ENCODE measurements around the gene FBXO3.

Gene FBXO3

DNA sequence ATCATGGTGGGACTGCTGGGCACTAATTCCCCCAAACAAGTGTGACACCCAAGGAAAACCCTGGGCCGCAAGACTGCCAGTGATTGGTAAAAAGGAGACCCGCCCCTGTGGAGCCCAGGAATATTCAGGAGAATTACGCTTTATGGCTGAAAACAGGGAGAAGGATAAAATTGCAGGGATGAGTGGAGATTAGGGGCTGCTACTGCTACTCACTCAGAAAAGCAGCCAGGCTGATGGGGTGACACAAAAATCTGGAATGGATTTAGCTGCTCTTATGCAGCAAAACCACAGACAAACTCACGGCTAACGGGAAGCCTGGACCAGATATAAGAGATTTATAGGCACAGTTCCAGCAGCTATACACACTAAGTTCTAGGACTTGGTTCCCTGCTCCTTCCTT, 4.4 kb upstream of the FBXO3 start:
- H3K79me2 ChIP-seq (ENCODE audit: control insufficient read depth, low read length): peaks cover 5% of the 10 kb centered on the region
- H4K20me1 ChIP-seq (ENCODE audit: control insufficient read depth, insufficient read depth, low read depth, low read length): no peaks in the 10 kb centered on the region
- peaks cover 44% of the 10 kb centered on the region for H3K27me3 ChIP-seq (ENCODE audit: control insufficient read depth, low read length)
- no peak overlapping the region for H3K27ac ChIP-seq (ENCODE audit: low read depth, low read length)
- H3K4me3 ChIP-seq (ENCODE audit: low read length): no peak overlapping the region
- no peaks in the 10 kb centered on the region for H3K9me2 ChIP-seq (replicated peaks; ENCODE audit: control insufficient read depth, low read length)
- no peaks in the 10 kb centered on the region for H3K9me3 ChIP-seq (ENCODE audit: control insufficient read depth, insufficient read depth, low read length)
- H3K4me1 ChIP-seq (ENCODE audit: control insufficient read depth, low read length): peaks cover 25% of the 10 kb centered on the region
- H3K4me2 ChIP-seq (ENCODE audit: low read length): no peak overlapping the region
- peaks cover 3% of the 10 kb centered on the region; the same call in 1 of the 2 replicates for H3K36me3 ChIP-seq (ENCODE audit: control insufficient read depth, low read length)
- H3F3A ChIP-seq (ENCODE audit: control insufficient read depth, insufficient read depth): peaks cover 4% of the 10 kb centered on the region; the same call in 1 of the 2 replicates
- TF ChIP-seq, protein P1, sequence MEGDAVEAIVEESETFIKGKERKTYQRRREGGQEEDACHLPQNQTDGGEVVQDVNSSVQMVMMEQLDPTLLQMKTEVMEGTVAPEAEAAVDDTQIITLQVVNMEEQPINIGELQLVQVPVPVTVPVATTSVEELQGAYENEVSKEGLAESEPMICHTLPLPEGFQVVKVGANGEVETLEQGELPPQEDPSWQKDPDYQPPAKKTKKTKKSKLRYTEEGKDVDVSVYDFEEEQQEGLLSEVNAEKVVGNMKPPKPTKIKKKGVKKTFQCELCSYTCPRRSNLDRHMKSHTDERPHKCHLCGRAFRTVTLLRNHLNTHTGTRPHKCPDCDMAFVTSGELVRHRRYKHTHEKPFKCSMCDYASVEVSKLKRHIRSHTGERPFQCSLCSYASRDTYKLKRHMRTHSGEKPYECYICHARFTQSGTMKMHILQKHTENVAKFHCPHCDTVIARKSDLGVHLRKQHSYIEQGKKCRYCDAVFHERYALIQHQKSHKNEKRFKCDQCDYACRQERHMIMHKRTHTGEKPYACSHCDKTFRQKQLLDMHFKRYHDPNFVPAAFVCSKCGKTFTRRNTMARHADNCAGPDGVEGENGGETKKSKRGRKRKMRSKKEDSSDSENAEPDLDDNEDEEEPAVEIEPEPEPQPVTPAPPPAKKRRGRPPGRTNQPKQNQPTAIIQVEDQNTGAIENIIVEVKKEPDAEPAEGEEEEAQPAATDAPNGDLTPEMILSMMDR (IDR thresholded peaks at IDR 0.05; ENCODE audit: low read depth, low read length, poor library complexity, severe bottlenecking): no peak
- TF ChIP-seq EZH2phosphoT487 (IDR thresholded peaks at IDR 0.05; ENCODE audit: borderline replicate concordance, low read length): no peak

- H3K27ac ChIP-seq (ENCODE audit: low read depth, low read length): no peak overlapping the region
- TF ChIP-seq, protein P1 (IDR thresholded peaks at IDR 0.05; ENCODE audit: low read depth, low read length, poor library complexity, severe bottlenecking): no peak
- TF ChIP-seq EZH2phosphoT487 (IDR thresholded peaks at IDR 0.05; ENCODE audit: borderline replicate concordance, low read length): no peak
- H3F3A ChIP-seq (ENCODE audit: control insufficient read depth, insufficient read depth): peaks cover 4% of the 10 kb centered on the region; the same call in 1 of the 2 replicates
- no peaks in the 10 kb centered on the region for H4K20me1 ChIP-seq (ENCODE audit: control insufficient read depth, insufficient read depth, low read depth, low read length)
- H3K36me3 ChIP-seq (ENCODE audit: control insufficient read depth, low read length): peaks cover 3% of the 10 kb centered on the region; the same call in 1 of the 2 replicates
- peaks cover 44% of the 10 kb centered on the region for H3K27me3 ChIP-seq (ENCODE audit: control insufficient read depth, low read length)
- H3K9me3 ChIP-seq (ENCODE audit: control insufficient read depth, insufficient read depth, low read length): no peaks in the 10 kb centered on the region
- peaks cover 13% of the 10 kb centered on the region for H3K79me2 ChIP-seq (ENCODE audit: control insufficient read depth, low read length)
- H3K4me1 ChIP-seq (ENCODE audit: control insufficient read depth, low read length): peaks cover 33% of the 10 kb centered on the region
- H3K4me3 ChIP-seq (ENCODE audit: low read length): no peak overlapping the region
- H3K4me2 ChIP-seq (ENCODE audit: low read length): no peak overlapping the region
- no peaks in the 10 kb centered on the region for H3K9me2 ChIP-seq (replicated peaks; ENCODE audit: control insufficient read depth, low read length)
These were observed 3.6 kb upstream of the FBXO3 start for GRCh38 chr11:33777906-33778305.

DNA sequence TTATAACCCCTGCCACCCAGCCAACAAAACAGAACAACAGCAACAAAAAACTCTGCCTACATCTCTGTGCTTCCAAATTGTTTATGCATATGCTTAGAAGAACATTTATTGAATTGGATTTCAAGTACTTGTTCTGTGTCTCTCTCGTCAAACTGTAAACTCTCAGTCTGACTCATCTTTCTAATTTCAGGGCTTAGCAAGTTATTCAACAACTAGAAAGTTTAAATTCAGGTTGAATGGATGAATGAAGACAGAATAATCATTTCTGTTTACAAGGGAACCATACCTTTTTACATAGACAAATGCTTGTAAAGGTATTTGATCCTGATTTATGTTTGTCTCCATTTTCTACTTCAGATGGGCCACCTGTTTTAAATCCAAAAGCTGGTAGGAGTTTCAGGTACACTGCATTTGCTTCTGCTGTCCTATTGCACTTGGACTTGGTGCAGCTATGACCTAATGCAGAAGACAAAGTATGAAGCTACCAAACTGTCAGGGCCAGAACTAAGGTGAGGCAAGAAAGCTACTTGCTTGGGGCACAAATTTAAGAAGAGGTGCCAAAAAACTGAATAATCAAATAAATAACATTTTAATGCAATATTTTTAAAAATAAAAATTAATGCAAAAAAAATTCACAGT, 1.6 kb upstream of the FBXO3 start:
- peaks cover 29% of the 10 kb centered on the region for H3K79me2 ChIP-seq (ENCODE audit: control insufficient read depth, low read length)
- TF ChIP-seq EZH2phosphoT487 (IDR thresholded peaks at IDR 0.05; ENCODE audit: borderline replicate concordance, low read length): no peak
- TF ChIP-seq, protein P1 (IDR thresholded peaks at IDR 0.05; ENCODE audit: low read depth, low read length, poor library complexity, severe bottlenecking): no peak
- H3K4me2 ChIP-seq (ENCODE audit: low read length): no peak overlapping the region
- peaks cover 39% of the 10 kb centered on the region for H3K4me1 ChIP-seq (ENCODE audit: control insufficient read depth, low read length)
- H3K27me3 ChIP-seq (ENCODE audit: control insufficient read depth, low read length): peaks cover 44% of the 10 kb centered on the region
- peaks cover 4% of the 10 kb centered on the region; the same call in 1 of the 2 replicates for H3F3A ChIP-seq (ENCODE audit: control insufficient read depth, insufficient read depth)
- H4K20me1 ChIP-seq (ENCODE audit: control insufficient read depth, insufficient read depth, low read depth, low read length): 0 out of 2 replicates have a peak, but pooled peaks cover 3% of the 10 kb centered on the region
- no peak overlapping the region for H3K4me3 ChIP-seq (ENCODE audit: low read length)
- no peaks in the 10 kb centered on the region for H3K9me2 ChIP-seq (replicated peaks; ENCODE audit: control insufficient read depth, low read length)
- no peak overlapping the region for H3K27ac ChIP-seq (ENCODE audit: low read depth, low read length)
- no peaks in the 10 kb centered on the region for H3K9me3 ChIP-seq (ENCODE audit: control insufficient read depth, insufficient read depth, low read length)
- peaks cover 3% of the 10 kb centered on the region; the same call in 1 of the 2 replicates for H3K36me3 ChIP-seq (ENCODE audit: control insufficient read depth, low read length)
